Progenitor cell of endocrine pancreas (in vitro differentiated cells): ENCODE results near the gene GTPBP4. TPM values are rescaled to one million over a fixed set of nuclear protein-coding genes. Genes with fewer than 3 reads are reported as not detected.

Experiments
- DNase-seq: peaks from one replicate; pipeline ENCODE4 v3.0.0; 2021; ENCODE audit warnings: low spot score; ENCODE audit not compliant: unreplicated experiment
- H3K27ac Mint-ChIP-seq: 2 replicates; pipeline ENCODE4 v1.8.0; 2021; ENCODE audit warnings: mild to moderate bottlenecking, moderate library complexity, mixed read lengths
- H3K27me3 Mint-ChIP-seq: 2 replicates; pipeline ENCODE4 v1.8.0; 2021; ENCODE audit warnings: mixed read lengths
- H3K36me3 Mint-ChIP-seq: 2 replicates; pipeline ENCODE4 v1.8.0; 2022; ENCODE audit warnings: mixed read lengths; ENCODE audit not compliant: insufficient read depth
- H3K4me1 Mint-ChIP-seq: 2 replicates; pipeline ENCODE4 v1.8.0; 2021; ENCODE audit warnings: low read depth, mixed read lengths
- H3K4me3 Mint-ChIP-seq: 2 replicates; pipeline ENCODE4 v1.8.0; 2021; ENCODE audit warnings: low read depth, mild to moderate bottlenecking, moderate library complexity, mixed read lengths
- H3K9me3 Mint-ChIP-seq: 2 replicates; pipeline ENCODE4 v1.8.0; 2021; ENCODE audit warnings: low read depth, mixed read lengths
- total RNA-seq: library from RNA; stranded (reverse); gene quantifications from 2 replicates; pipeline ENCODE4 v1.2.1, GENCODE V29; 2021
- TF ChIP-seq, protein P1 (sequence below): fragments of 200-600 bp; sonication (generic); IDR thresholded peaks from one replicate; pipeline ENCODE4 v1.5.0; 2021; ENCODE audit warnings: antibody characterized with exemption, mild to moderate bottlenecking; ENCODE audit not compliant: unreplicated experiment

The GTPBP4 gene
- total RNA-seq, 1 donor from 2014 or later = 53.2 TPM

DNA sequence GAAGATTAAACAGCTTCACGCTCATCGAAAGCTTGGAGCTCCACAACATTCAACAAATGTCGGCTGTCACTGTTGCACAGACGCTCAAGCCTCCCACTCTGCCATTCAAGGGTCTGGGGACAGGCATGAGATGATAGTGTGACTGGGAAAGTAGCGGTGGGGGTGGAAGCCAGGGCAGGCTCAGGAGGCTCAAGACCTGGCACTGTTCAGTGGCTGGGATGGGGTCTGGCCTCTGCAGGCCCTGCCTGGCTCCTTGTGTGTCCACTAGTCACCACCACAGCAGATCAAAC lies 13.5 kb upstream of the GTPBP4 start:
- no peak for DNase-seq
- Mint-ChIP-seq H3K4me1 (peaks cover 48% of the 10 kb centered on the region), H3K9me3 (peaks cover 15% of the 10 kb centered on the region), H3K27ac (peak overlapping the region; percentile 98), H3K4me3 (no peak overlapping the region), H3K27me3 (no peaks in the 10 kb centered on the region), H3K36me3 (peaks cover 19% of the 10 kb centered on the region)
- TF ChIP-seq, protein P1, sequence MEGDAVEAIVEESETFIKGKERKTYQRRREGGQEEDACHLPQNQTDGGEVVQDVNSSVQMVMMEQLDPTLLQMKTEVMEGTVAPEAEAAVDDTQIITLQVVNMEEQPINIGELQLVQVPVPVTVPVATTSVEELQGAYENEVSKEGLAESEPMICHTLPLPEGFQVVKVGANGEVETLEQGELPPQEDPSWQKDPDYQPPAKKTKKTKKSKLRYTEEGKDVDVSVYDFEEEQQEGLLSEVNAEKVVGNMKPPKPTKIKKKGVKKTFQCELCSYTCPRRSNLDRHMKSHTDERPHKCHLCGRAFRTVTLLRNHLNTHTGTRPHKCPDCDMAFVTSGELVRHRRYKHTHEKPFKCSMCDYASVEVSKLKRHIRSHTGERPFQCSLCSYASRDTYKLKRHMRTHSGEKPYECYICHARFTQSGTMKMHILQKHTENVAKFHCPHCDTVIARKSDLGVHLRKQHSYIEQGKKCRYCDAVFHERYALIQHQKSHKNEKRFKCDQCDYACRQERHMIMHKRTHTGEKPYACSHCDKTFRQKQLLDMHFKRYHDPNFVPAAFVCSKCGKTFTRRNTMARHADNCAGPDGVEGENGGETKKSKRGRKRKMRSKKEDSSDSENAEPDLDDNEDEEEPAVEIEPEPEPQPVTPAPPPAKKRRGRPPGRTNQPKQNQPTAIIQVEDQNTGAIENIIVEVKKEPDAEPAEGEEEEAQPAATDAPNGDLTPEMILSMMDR = no peak

DNA sequence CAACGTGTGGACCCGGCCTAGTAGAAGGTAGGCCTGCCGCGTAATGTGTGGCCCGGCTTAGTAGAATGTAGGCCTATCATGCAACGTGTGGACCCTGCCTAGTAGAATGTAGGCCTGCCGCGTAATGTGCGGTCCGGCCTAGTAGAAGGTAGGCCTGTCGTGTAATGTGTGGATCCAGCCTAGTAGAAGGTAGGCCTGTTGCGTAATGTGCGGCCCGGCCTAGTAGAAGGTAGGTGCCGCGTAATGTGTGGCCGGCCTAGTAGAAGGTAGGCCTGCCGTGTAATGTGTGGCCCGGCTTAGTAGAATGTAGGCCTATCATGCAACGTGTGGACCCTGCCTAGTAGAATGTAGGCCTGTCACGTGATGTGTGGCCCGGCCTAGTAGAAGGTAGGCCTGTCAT lies 11.9 kb upstream of the GTPBP4 start:
- H3K9me3 Mint-ChIP-seq = peaks cover 22% of the 10 kb centered on the region
- peaks cover 34% of the 10 kb centered on the region for H3K4me1 Mint-ChIP-seq
- no peaks in the 10 kb centered on the region for H3K27me3 Mint-ChIP-seq
- no peak for DNase-seq
- TF ChIP-seq, protein P1 = no peak
- peaks cover 28% of the 10 kb centered on the region for H3K36me3 Mint-ChIP-seq
- H3K27ac Mint-ChIP-seq = no peak overlapping the region
- H3K4me3 Mint-ChIP-seq = no peak overlapping the region

DNA sequence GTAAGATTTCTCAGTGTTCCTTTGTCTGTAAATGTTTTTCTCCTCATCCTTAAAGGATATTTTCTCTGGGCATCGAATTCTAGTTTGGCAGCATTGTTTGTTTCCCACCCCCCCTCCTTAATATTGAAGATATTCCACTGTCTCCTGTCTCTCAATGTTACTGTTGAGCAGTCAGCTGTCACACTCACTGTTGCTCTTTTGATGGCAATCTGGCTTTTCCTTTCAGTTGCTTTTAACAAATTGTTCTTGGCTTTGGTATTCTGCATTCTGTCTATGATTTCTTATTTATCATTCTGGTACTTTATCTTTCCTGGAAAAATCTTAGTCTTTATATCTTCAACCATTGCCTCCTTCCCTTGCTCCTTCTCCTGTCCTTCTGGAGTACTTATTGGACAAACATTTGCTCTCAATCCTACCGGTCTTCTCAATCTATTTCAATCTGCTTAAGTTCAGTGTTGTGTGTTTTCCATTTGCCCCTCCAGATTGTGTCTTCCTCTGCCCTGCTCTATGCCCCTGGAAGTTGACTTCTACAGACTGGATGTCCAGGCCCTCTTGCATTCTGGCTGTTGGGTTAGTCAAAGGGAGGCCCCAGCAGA lies 9.3 kb upstream of the GTPBP4 start:
- H3K4me3 Mint-ChIP-seq = no peak overlapping the region
- DNase-seq = no peak
- peaks cover 28% of the 10 kb centered on the region for H3K36me3 Mint-ChIP-seq

DNA sequence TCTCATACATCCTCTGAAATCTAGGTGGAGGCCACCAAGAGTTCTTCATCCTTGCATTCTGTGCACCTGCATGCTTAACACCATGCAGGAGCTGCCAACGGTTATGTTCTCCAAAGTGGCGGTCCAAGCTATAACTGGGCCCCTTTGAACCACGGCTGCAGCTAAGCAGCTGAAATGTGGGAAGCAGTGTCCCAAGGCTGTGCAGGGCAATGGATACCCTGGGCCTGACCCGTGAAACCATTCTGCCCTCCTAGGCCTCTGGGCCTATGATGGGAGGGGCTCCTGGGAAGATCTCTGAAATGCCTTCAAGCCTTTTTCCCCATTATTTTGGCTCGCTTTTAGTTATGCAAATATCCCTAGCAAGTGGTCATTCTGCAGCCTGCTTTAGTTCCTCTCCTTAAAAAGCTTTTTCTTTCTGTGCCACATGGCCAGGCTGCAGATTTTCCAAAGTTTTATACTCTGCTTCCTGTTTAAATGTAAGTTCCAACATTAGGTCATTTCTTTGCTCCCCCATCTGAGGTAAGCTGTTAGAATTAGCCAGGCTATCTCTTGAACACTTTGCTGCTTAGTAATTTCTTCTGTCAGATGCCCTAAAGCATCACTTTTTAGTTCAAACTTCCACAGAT lies 7.7 kb upstream of the GTPBP4 start:
- H3K4me1 Mint-ChIP-seq = peaks cover 26% of the 10 kb centered on the region
- H3K27ac Mint-ChIP-seq = no peak overlapping the region
- peaks cover 25% of the 10 kb centered on the region for H3K36me3 Mint-ChIP-seq
- no peak for DNase-seq
- TF ChIP-seq, protein P1 = no peak
- H3K4me3 Mint-ChIP-seq = no peak overlapping the region
- H3K27me3 Mint-ChIP-seq = no peaks in the 10 kb centered on the region
- H3K9me3 Mint-ChIP-seq = peaks cover 22% of the 10 kb centered on the region

More for the DNA sequence above, 9.3 kb upstream of the GTPBP4 start:
- peaks cover 23% of the 10 kb centered on the region for H3K4me1 Mint-ChIP-seq
- H3K9me3 Mint-ChIP-seq = peaks cover 22% of the 10 kb centered on the region
- H3K27me3 Mint-ChIP-seq = no peaks in the 10 kb centered on the region
- TF ChIP-seq, protein P1 = no peak
- no peak overlapping the region for H3K27ac Mint-ChIP-seq

DNA sequence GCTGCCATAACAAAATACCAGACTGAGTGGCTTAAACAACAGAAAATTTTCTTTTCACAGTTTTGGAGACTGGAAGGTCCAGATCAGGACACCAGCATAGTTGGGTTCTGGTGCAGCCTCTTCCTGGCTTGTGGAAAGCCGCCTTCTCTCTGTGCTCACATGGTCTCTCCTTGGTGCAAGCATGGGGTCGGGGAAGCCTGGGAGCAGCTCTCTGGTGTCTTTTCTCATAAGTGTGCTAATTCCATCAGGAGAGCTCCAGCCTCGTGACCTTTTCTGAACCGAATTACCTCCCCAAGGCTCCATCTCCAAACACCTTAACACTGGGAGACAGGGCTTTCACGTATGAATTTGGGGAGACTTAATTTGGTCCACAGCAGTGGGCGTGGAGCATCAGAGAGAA lies 4.8 kb upstream of the GTPBP4 start:
- no peaks in the 10 kb centered on the region for H3K27me3 Mint-ChIP-seq
- peaks cover 43% of the 10 kb centered on the region for H3K4me1 Mint-ChIP-seq
- TF ChIP-seq, protein P1 = no peak
- H3K4me3 Mint-ChIP-seq = no peak overlapping the region
- peaks cover 14% of the 10 kb centered on the region for H3K9me3 Mint-ChIP-seq
- peak overlapping the region; percentile 99 for H3K27ac Mint-ChIP-seq
- no peak for DNase-seq
- peaks cover 16% of the 10 kb centered on the region for H3K36me3 Mint-ChIP-seq
